OCI-LY1 (cell line): ENCODE data around the gene SIRT5.

Experiments
- H2AFZ ChIP-seq: fragments of 200-600 bp; sonication (generic), shearing (Covaris generic); 2 replicates; pipeline ENCODE4 v1.6.0; 2014; ENCODE audit warnings: antibody characterized with exemption, mild to moderate bottlenecking, low read length
- H3F3A ChIP-seq: fragments of 200-600 bp; sonication (generic), shearing (Covaris generic); 2 replicates; pipeline ENCODE4 v1.6.0; 2014; ENCODE audit warnings: mild to moderate bottlenecking, antibody characterized with exemption, low read length, moderate library complexity; ENCODE audit not compliant: insufficient read depth
- H3K27ac ChIP-seq: fragments of 200-600 bp; sonication (generic); 2 replicates; pipeline ENCODE4 v1.5.1; 2014; ENCODE audit warnings: low read length, mixed run types, mild to moderate bottlenecking, low read depth; ENCODE audit not compliant: poor library complexity, severe bottlenecking
- H3K27me3 ChIP-seq: fragments of 200-600 bp; sonication (generic); 2 replicates; pipeline ENCODE4 v1.6.0; 2014; ENCODE audit warnings: antibody characterized with exemption, mild to moderate bottlenecking, low read length, moderate library complexity; ENCODE audit not compliant: insufficient read depth
- H3K36me3 ChIP-seq: fragments of 200-600 bp; sonication (generic); 2 replicates; pipeline ENCODE4 v1.6.1; 2014; ENCODE audit warnings: mild to moderate bottlenecking, antibody characterized with exemption, low read length, moderate library complexity, mixed read lengths; ENCODE audit not compliant: insufficient read depth
- H3K4me1 ChIP-seq: fragments of 200-600 bp; sonication (generic); 2 replicates; pipeline ENCODE4 v1.5.1; 2014; ENCODE audit warnings: mild to moderate bottlenecking, low read length, moderate library complexity; ENCODE audit not compliant: insufficient read depth, severe bottlenecking
- H3K4me2 ChIP-seq: fragments of 200-600 bp; sonication (generic), shearing (Covaris generic); 2 replicates; pipeline ENCODE4 v1.6.1; 2014; ENCODE audit warnings: low read length
- H3K4me3 ChIP-seq: fragments of 200-600 bp; sonication (generic); 2 replicates; pipeline ENCODE4 v1.5.1; 2014; ENCODE audit warnings: low read length, low read depth, mild to moderate bottlenecking, mixed read lengths; ENCODE audit not compliant: poor library complexity, severe bottlenecking
- H3K79me2 ChIP-seq: fragments of 200-600 bp; shearing (Covaris generic); 2 replicates; pipeline ENCODE4 v1.6.1; 2016; ENCODE audit warnings: mixed run types, low read length, mixed read lengths; ENCODE audit not compliant: insufficient read depth
- H3K9ac ChIP-seq: fragments of 200-600 bp; sonication (generic), shearing (Covaris generic); 2 replicates; pipeline ENCODE4 v1.6.1; 2014; ENCODE audit warnings: mild to moderate bottlenecking, low read length, mixed read lengths
- H3K9me2 ChIP-seq: fragments of 200-600 bp; sonication (generic), shearing (Covaris generic); 2 replicates; pipeline ENCODE4 v1.6.1; 2014; ENCODE audit warnings: low read depth, mild to moderate bottlenecking, low read length, mixed read lengths
- H3K9me3 ChIP-seq: fragments of 200-600 bp; shearing (Covaris generic); 2 replicates; pipeline ENCODE4 v1.6.1; 2014; ENCODE audit warnings: low read length, mixed read lengths
- H4K20me1 ChIP-seq: fragments of 200-600 bp; sonication (generic), shearing (Covaris generic); 2 replicates; pipeline ENCODE4 v1.6.0; 2016; ENCODE audit warnings: mild to moderate bottlenecking, low read length; ENCODE audit not compliant: insufficient read depth
- EZH2 ChIP-seq: fragments of 200-600 bp; sonication (generic), shearing (Covaris generic); IDR thresholded peaks from 2 replicates; pipeline ENCODE4 v1.8.0; 2017; ENCODE audit warnings: borderline replicate concordance, mixed run types, mild to moderate bottlenecking, antibody characterized with exemption, low read length, moderate library complexity, mixed read lengths
- TF ChIP-seq, protein P1 (sequence below): fragments of 200-600 bp; sonication (generic), shearing (Covaris generic); IDR thresholded peaks from 2 replicates; pipeline ENCODE4 v1.5.1; 2017; ENCODE audit warnings: mild to moderate bottlenecking, antibody characterized with exemption, low read length, moderate library complexity, mixed read lengths

SIRT5 gene

DNA sequence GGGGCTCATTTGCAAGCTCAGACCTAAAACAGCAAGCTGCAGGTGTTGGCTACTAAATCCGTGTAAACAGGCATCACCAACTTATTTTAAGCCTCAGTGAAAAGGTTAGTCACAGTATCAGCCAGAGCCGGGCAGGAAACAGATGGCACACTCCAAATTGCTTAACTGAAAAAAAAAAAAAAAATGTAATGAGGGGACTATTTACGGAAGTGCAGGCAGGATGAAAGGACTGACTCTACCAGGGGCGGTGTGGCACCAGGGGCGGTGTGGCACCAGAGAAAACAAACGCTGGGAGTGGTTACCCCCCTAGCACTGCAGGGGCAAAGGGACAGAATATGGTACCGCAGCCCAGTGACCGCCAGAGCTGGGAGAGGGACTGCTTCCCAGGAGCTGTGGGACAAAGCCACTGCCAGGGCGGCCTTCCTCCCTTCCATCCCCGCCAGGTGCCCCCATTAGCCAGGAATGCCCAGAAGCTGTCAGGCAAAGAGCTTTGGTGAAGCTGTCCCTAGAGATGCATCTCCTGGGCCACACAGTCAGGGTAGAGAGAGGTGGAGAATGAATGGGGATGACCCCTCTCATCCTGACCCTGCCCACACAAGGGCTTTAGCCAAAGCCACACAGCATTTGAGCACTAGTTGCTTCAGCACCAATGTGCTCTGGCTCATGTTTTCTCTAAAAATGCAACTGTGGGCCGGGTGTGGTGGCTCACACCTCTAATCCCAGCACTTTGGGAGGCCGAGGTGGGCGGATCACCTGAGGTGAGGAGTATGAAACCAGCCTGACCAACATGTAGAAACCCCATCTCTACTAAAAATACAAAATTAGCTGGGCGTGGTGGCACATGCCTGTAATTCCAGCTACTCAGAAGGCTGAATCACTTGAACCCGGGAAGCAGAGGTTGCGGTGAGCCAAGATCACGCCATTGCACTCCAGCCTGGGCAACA lies 47.4 kb upstream of the SIRT5 start:
- TF ChIP-seq EZH2 = no peak
- TF ChIP-seq, protein P1, sequence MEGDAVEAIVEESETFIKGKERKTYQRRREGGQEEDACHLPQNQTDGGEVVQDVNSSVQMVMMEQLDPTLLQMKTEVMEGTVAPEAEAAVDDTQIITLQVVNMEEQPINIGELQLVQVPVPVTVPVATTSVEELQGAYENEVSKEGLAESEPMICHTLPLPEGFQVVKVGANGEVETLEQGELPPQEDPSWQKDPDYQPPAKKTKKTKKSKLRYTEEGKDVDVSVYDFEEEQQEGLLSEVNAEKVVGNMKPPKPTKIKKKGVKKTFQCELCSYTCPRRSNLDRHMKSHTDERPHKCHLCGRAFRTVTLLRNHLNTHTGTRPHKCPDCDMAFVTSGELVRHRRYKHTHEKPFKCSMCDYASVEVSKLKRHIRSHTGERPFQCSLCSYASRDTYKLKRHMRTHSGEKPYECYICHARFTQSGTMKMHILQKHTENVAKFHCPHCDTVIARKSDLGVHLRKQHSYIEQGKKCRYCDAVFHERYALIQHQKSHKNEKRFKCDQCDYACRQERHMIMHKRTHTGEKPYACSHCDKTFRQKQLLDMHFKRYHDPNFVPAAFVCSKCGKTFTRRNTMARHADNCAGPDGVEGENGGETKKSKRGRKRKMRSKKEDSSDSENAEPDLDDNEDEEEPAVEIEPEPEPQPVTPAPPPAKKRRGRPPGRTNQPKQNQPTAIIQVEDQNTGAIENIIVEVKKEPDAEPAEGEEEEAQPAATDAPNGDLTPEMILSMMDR = peak; percentile 21; the same call in 1 of the 2 replicates
- H3K27ac ChIP-seq = peak overlapping the region; percentile 99
- no peaks in the 10 kb centered on the region for H3K27me3 ChIP-seq
- H3K79me2 ChIP-seq = no peaks in the 10 kb centered on the region
- no peaks in the 10 kb centered on the region for H3K9me3 ChIP-seq
- peak overlapping the region; percentile 47; the same call in 1 of the 2 replicates for H2AFZ ChIP-seq
- no peaks in the 10 kb centered on the region for H3F3A ChIP-seq
- H3K4me1 ChIP-seq = peaks cover 65% of the 10 kb centered on the region
- H3K4me3 ChIP-seq = peak overlapping the region; percentile 43
- no peaks in the 10 kb centered on the region for H3K36me3 ChIP-seq
- H4K20me1 ChIP-seq = no peaks in the 10 kb centered on the region
- H3K4me2 ChIP-seq = peak overlapping the region; percentile 77
- H3K9me2 ChIP-seq = no peaks in the 10 kb centered on the region
- peak overlapping the region; percentile 78 for H3K9ac ChIP-seq

GRCh38 chr6:13527671-13528056 lies 46.7 kb upstream of the SIRT5 start:
- Histone ChIP-seq H3K4me3 (no peak overlapping the region), H2AFZ (no peak overlapping the region), H3K4me2 (peak overlapping the region; percentile 77; the same call in 1 of the 2 replicates)

DNA sequence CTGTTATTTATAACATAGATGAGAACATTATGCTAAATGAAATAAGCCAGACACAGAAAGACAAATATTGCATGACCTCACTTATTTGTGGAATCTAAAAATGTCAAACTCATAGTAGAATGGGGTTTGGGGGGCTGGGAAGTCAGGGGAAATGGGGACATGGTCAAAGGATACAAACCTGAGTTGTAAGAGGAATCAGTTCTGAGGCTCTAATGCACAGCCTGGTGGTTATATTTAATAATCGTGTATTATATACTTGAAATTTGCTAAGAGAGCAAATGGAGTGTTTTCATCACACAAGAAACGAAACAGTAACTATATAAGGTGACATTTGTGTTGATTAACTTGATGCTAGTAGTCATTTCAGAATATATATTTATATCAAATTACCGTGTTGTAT lies 46.2 kb upstream of the SIRT5 start:
- Histone ChIP-seq H3K4me2 (no peak overlapping the region), H3K9ac (no peak overlapping the region), H4K20me1 (no peaks in the 10 kb centered on the region), H3K79me2 (no peaks in the 10 kb centered on the region), H3K9me2 (no peaks in the 10 kb centered on the region), H3K27ac (peak overlapping the region; percentile 54), H3K9me3 (no peaks in the 10 kb centered on the region), H3K36me3 (no peaks in the 10 kb centered on the region), H3K4me1 (peaks cover 69% of the 10 kb centered on the region), H3K27me3 (no peaks in the 10 kb centered on the region), H2AFZ (no peak overlapping the region), H3F3A (no peaks in the 10 kb centered on the region), H3K4me3 (no peak overlapping the region)
- TF ChIP-seq EZH2 = no peak
- TF ChIP-seq, protein P1 = no peak

More at GRCh38 chr6:13527671-13528056, 46.7 kb upstream of the SIRT5 start:
- TF ChIP-seq, protein P1 = no peak
- TF ChIP-seq EZH2 = no peak
- Histone ChIP-seq H3K79me2 (no peaks in the 10 kb centered on the region), H3K36me3 (no peaks in the 10 kb centered on the region), H3K9me2 (no peaks in the 10 kb centered on the region), H3K4me1 (peaks cover 65% of the 10 kb centered on the region), H3K27me3 (no peaks in the 10 kb centered on the region), H3K27ac (peak overlapping the region; percentile 99), H3F3A (no peaks in the 10 kb centered on the region), H3K9ac (peak overlapping the region; percentile 78; the same call in 1 of the 2 replicates), H3K9me3 (no peaks in the 10 kb centered on the region), H4K20me1 (no peaks in the 10 kb centered on the region)
